KOPT-K1 (cell line): Measurements from ENCODE around the gene CARD16.

Experiments
- H3K27ac ChIP-seq: fragments of 200-600 bp; sonication (generic); 2 replicates; pipeline ENCODE4 v1.5.1; 2016; ENCODE audit warnings: antibody characterized with exemption, mild to moderate bottlenecking, low read depth, low read length; ENCODE audit not compliant: poor library complexity, severe bottlenecking
- H3K36me3 ChIP-seq: fragments of 200-600 bp; sonication (generic); 2 replicates; pipeline ENCODE4 v1.5.1; 2017; ENCODE audit warnings: antibody characterized with exemption, mild to moderate bottlenecking, low read length, moderate library complexity; ENCODE audit not compliant: insufficient read depth
- H3K9me3 ChIP-seq: fragments of 200-600 bp; sonication (generic); 2 replicates; pipeline ENCODE4 v1.5.1; 2017; ENCODE audit warnings: antibody characterized with exemption, low read length, mild to moderate bottlenecking; ENCODE audit not compliant: insufficient read depth, poor library complexity, severe bottlenecking

CARD16 gene

DNA sequence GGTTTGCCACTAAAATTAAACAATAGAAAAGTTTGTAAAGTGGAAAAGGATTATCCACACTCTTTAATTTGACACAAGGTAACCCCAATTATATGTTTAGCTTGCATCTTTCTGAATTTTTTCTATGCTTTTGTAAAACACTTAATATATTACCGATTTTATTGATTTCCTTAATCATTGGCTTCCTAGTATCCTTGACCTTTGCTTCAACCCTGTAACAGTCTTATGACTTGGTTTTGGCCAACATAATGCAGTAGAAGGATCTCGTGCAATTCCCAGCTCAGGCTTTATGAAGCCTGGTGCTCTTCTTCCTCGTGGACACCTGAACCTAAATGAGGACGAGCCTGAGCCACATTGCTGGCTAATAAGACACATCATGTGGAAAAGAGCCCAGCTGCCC, 53.1 kb downstream of the CARD16 start:
- H3K36me3 ChIP-seq, result no peaks in the 10 kb centered on the region
- no peaks in the 10 kb centered on the region for H3K9me3 ChIP-seq
- H3K27ac ChIP-seq, result no peak overlapping the region
